OCI-LY7 (cell line): ENCODE data around the gene ALOX5.
"Not testable (repeated sequence)": the region's sequence is repeated elsewhere in the genome, so short reads cannot be mapped to it uniquely, and the experiment has no call there.

Source experiments
- EZH2phosphoT487 ChIP-seq: fragments of 200-600 bp; sonication (generic); IDR thresholded peaks from 2 replicates; pipeline ENCODE4 v1.6.1; 2018; ENCODE audit warnings: low read depth, borderline replicate concordance, mild to moderate bottlenecking, mixed run types, antibody characterized with exemption, low read length, moderate library complexity, mixed read lengths
- TF ChIP-seq, protein P1 (sequence below): fragments of 200-600 bp; sonication (generic); conservative IDR thresholded peaks from 2 replicates; pipeline ENCODE4 v1.5.1; 2014; ENCODE audit warnings: mild to moderate bottlenecking, antibody characterized with exemption, low read length, moderate library complexity, mixed read lengths

DNA sequence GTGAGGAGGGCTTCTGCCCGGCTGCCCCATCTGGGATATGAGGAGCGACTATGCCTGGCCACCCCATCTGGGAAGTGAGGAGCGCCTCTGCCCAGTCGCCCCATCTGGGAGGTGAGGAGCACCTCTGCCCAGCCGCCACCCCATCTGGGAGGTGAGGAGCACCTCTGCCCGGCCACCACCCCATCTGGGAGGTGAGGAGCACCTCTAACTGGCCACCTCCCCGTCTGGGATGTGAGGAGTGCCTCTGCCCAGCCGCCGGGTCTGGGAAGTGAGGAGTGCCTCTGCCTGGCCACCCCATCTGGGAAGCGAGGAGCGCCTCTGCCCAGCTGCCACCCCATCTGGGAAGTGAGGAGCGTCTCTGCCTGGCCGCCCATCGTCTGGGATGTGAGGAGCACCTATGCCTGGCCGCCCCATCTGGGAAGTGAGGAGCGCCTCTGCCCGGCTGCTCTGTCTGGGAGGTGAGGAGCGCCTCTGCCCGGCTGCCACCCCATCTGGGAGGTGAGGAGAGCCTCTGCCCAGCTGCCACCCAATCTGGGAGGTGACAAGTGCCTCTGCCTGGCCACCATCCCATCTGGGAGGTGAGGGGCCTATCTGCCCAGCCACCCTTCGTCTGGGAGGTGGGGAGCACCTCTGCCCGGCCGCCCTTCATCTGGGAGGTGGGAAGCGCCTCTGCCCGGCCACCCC lies 27.2 kb upstream of the ALOX5 start:
- TF ChIP-seq, protein P1, sequence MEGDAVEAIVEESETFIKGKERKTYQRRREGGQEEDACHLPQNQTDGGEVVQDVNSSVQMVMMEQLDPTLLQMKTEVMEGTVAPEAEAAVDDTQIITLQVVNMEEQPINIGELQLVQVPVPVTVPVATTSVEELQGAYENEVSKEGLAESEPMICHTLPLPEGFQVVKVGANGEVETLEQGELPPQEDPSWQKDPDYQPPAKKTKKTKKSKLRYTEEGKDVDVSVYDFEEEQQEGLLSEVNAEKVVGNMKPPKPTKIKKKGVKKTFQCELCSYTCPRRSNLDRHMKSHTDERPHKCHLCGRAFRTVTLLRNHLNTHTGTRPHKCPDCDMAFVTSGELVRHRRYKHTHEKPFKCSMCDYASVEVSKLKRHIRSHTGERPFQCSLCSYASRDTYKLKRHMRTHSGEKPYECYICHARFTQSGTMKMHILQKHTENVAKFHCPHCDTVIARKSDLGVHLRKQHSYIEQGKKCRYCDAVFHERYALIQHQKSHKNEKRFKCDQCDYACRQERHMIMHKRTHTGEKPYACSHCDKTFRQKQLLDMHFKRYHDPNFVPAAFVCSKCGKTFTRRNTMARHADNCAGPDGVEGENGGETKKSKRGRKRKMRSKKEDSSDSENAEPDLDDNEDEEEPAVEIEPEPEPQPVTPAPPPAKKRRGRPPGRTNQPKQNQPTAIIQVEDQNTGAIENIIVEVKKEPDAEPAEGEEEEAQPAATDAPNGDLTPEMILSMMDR = not testable (repeated sequence)
- not testable (repeated sequence) for TF ChIP-seq EZH2phosphoT487
